ENCODE results near the gene HAPSTR1.

DNA sequence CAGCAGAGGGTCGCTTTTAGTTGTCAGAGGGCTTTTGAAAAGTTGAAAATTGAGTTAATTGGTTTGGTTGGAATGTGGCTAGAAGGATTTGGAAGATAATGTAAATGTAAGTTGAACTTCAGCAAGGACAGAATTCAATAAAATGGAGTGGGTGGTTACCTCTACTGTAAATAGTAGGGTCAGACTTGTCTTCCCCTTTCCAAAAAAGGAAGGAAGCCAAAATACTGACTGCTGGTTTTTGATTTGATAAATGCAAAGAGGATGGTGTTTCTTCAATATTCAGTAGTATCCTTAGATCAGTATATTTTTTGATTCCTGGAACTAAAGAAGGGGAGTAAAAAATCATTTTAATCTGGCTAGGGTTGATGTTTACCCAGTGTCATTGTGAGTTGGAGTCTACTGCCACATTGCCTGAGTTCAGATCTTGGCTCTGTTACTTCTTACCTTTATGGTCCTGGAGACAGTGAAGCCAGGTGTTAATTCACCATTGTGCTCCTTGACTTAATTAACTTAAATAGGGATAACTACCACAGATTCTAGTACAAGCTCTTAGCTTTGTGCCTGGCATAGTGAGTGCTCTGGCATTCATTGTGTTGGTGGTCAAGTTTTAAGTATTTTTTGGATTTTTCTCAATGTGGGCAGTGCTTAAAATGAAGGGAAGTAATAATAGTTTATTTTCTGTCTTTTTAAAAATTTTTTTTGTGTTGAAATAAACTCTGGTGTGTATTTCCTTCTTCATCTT, 4.4 kb downstream of the HAPSTR1 start:
- TF ChIP-seq, protein P1, sequence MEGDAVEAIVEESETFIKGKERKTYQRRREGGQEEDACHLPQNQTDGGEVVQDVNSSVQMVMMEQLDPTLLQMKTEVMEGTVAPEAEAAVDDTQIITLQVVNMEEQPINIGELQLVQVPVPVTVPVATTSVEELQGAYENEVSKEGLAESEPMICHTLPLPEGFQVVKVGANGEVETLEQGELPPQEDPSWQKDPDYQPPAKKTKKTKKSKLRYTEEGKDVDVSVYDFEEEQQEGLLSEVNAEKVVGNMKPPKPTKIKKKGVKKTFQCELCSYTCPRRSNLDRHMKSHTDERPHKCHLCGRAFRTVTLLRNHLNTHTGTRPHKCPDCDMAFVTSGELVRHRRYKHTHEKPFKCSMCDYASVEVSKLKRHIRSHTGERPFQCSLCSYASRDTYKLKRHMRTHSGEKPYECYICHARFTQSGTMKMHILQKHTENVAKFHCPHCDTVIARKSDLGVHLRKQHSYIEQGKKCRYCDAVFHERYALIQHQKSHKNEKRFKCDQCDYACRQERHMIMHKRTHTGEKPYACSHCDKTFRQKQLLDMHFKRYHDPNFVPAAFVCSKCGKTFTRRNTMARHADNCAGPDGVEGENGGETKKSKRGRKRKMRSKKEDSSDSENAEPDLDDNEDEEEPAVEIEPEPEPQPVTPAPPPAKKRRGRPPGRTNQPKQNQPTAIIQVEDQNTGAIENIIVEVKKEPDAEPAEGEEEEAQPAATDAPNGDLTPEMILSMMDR (conservative IDR thresholded peaks at IDR 0.05): no peak
- no peak for TF ChIP-seq EZH2 (IDR thresholded peaks at IDR 0.05; ENCODE audit: low read depth)

All from PC-9 (cell line).